Caco-2 (cell line): ENCODE results near the gene ARIH1. TPM values are rescaled to one million over a fixed set of nuclear protein-coding genes. Genes with fewer than 3 reads are reported as not detected.

Experiments used
- BruUV-seq: library from RNA; stranded (reverse); fragments of 400-500 nt; replicated peaks from 2 replicates; lab custom pipeline; 2021; lab: Mats Ljungman, UMichigan
- CTCF ChIA-PET: fragments of 300-600 bp; sonication (Branson Sonifier 250); formaldehyde crosslinking; loops from one replicate; lab custom pipeline; 2022; ENCODE audit warnings: antibody characterized with exemption; lab: Charles Lee
- POLR2A ChIA-PET: fragments of 300-600 bp; sonication (Branson Sonifier 250); formaldehyde crosslinking; loops from one replicate; lab custom pipeline; 2022; ENCODE audit warnings: antibody characterized with exemption; lab: Charles Lee
- DNase-seq, 2 experiments: peaks; one replicate each; pipeline versions ENCODE4 v3.0.0 to v3.0.0-alpha.2; 2020 to 2022
- H3K27me3 ChIP-seq: replicated peaks from 2 replicates; pipeline ENCODE4 v1.6.0; 2011; ENCODE audit warnings: low read length; ENCODE audit not compliant: control insufficient read depth, insufficient read depth
- H3K36me3 ChIP-seq: 2 replicates; pipeline ENCODE4 v1.5.1; 2011; ENCODE audit warnings: low read length; ENCODE audit not compliant: control insufficient read depth, insufficient read depth
- H3K4me1 ChIP-seq: fragments of 250-450 bp; sonication (Bioruptor Pico); 2 replicates; pipeline ENCODE4 v1.5.1; 2020; ENCODE audit warnings: mild to moderate bottlenecking
- H3K4me3 ChIP-seq: 2 replicates; pipeline ENCODE4 v1.5.1; 2011; ENCODE audit warnings: low read depth, mild to moderate bottlenecking, control low read depth, low read length
- H3K9me3 ChIP-seq: fragments of 250-450 bp; sonication (Bioruptor Pico); 2 replicates; pipeline ENCODE4 v1.5.1; 2020; ENCODE audit warnings: mild to moderate bottlenecking, moderate library complexity
- H3K27ac Mint-ChIP-seq: one replicate; pipeline ENCODE4 v1.8.0; 2022; ENCODE audit warnings: mixed read lengths; ENCODE audit not compliant: unreplicated experiment
- H3K27me3 Mint-ChIP-seq: one replicate; pipeline ENCODE4 v1.8.0; 2022; ENCODE audit warnings: mixed read lengths; ENCODE audit not compliant: insufficient read depth, unreplicated experiment
- H3K36me3 Mint-ChIP-seq: one replicate; pipeline ENCODE4 v1.8.0; 2022; ENCODE audit warnings: mild to moderate bottlenecking, mixed read lengths; ENCODE audit not compliant: insufficient read depth, unreplicated experiment
- H3K4me1 Mint-ChIP-seq: one replicate; pipeline ENCODE4 v1.8.0; 2022; ENCODE audit warnings: low read depth, mixed read lengths; ENCODE audit not compliant: unreplicated experiment
- H3K4me3 Mint-ChIP-seq: one replicate; pipeline ENCODE4 v1.8.0; 2022; ENCODE audit warnings: mild to moderate bottlenecking, moderate library complexity, mixed read lengths; ENCODE audit not compliant: unreplicated experiment
- H3K9me3 Mint-ChIP-seq: one replicate; pipeline ENCODE4 v1.8.0; 2022; ENCODE audit warnings: mixed read lengths; ENCODE audit not compliant: unreplicated experiment
- CTCF ChIP-seq, 2 experiments: fragments of 200-600 bp in 1 of 2; IDR thresholded peaks; 1 replicate in 1 of 2; 2 replicates in 1 of 2; pipeline versions ENCODE4 v1.5.1 to v1.8.0; 2011 to 2022; ENCODE audit warnings: antibody characterized with exemption in 1 of 2, control low read depth in 1 of 2, inconsistent platforms in 1 of 2, low read depth in 1 of 2, low read length in 1 of 2, mild to moderate bottlenecking in 1 of 2, moderate library complexity in 1 of 2; ENCODE audit not compliant: insufficient read depth in 1 of 2, severe bottlenecking in 1 of 2, unreplicated experiment in 1 of 2
- intact Hi-C: fragments of 100-400 bp; cut with micrococcal nuclease; formaldehyde crosslinking; loops from one replicate; pipeline ENCODE4 v1.10.0; 2022; ENCODE audit not compliant: unreplicated experiment
- total RNA-seq: library from RNA; stranded (reverse); gene quantifications from 2 replicates; pipeline ENCODE4 v1.2.3, GENCODE V29; 2022

ARIH1 gene
- total RNA-seq, 1 experiment from 2014 or later, result 126 TPM

- Histone ChIP-seq H3K4me3 (no peak overlapping the region), H3K4me1 (0 out of 2 replicates have a peak, but pooled peaks cover 3% of the 10 kb centered on the region), H3K9me3 (no peaks in the 10 kb centered on the region), H3K27me3 (no peaks in the 10 kb centered on the region), H3K36me3 (no peaks in the 10 kb centered on the region)
- H3K36me3 Mint-ChIP-seq, result peaks cover 32% of the 10 kb centered on the region
- H3K9me3 Mint-ChIP-seq, result no peaks in the 10 kb centered on the region
- H3K27ac Mint-ChIP-seq, result no peak overlapping the region
- DNase-seq, result no peak
- no peak overlapping the region for H3K4me3 Mint-ChIP-seq
- no TSS peak for BruUV-seq
- POLR2A ChIA-PET, result no interaction called here
- TF ChIP-seq CTCF (IDR thresholded peaks at IDR 0.05; ENCODE audit: insufficient read depth in 1 of 2, low read depth in 1 of 2, low read length in 1 of 2, severe bottlenecking in 1 of 2, unreplicated experiment in 1 of 2), result no peak
- CTCF ChIA-PET, result no interaction called here
- peaks cover 9% of the 10 kb centered on the region for H3K4me1 Mint-ChIP-seq
- intact Hi-C loops, result no loop called here
- H3K27me3 Mint-ChIP-seq, result no peaks in the 10 kb centered on the region
Observed at GRCh38 chr15:72486144-72486543, 12.0 kb downstream of the ARIH1 start.

- Mint-ChIP-seq H3K36me3 (peaks cover 27% of the 10 kb centered on the region), H3K9me3 (no peaks in the 10 kb centered on the region), H3K4me1 (peaks cover 9% of the 10 kb centered on the region), H3K27me3 (no peaks in the 10 kb centered on the region), H3K27ac (no peak overlapping the region), H3K4me3 (no peak overlapping the region)
- H3K4me3 ChIP-seq, result no peak overlapping the region
- POLR2A ChIA-PET, result interaction anchor here (1.0 kb wide), 1 partner anchor 14 kb away, joined by 3 read pairs; no protein-coding TSS in a partner anchor
- no TSS peak for BruUV-seq
- no peak for DNase-seq
- H3K36me3 ChIP-seq, result no peaks in the 10 kb centered on the region
- no peaks in the 10 kb centered on the region for H3K9me3 ChIP-seq
- H3K27me3 ChIP-seq, result no peaks in the 10 kb centered on the region
- intact Hi-C loops, result no loop called here
- 0 out of 2 replicates have a peak, but pooled peaks cover 3% of the 10 kb centered on the region for H3K4me1 ChIP-seq
- CTCF ChIA-PET, result no interaction called here
- no peak for TF ChIP-seq CTCF (IDR thresholded peaks at IDR 0.05; ENCODE audit: insufficient read depth in 1 of 2, low read depth in 1 of 2, low read length in 1 of 2, severe bottlenecking in 1 of 2, unreplicated experiment in 1 of 2)
Observed at GRCh38 chr15:72487070-72487797, 13.1 kb downstream of the ARIH1 start.

- Histone ChIP-seq H3K36me3 (no peaks in the 10 kb centered on the region), H3K4me1 (0 out of 2 replicates have a peak, but pooled peaks cover 3% of the 10 kb centered on the region), H3K9me3 (no peaks in the 10 kb centered on the region), H3K4me3 (no peak overlapping the region), H3K27me3 (no peaks in the 10 kb centered on the region)
- no peak for TF ChIP-seq CTCF (IDR thresholded peaks at IDR 0.05; ENCODE audit: insufficient read depth in 1 of 2, low read depth in 1 of 2, low read length in 1 of 2, severe bottlenecking in 1 of 2, unreplicated experiment in 1 of 2)
- ChIA-PET CTCF (interaction anchor here (0.6 kb wide), 1 partner anchor 249 kb away, joined by 5 read pairs; no protein-coding TSS in a partner anchor), POLR2A (no interaction called here)
- Mint-ChIP-seq H3K4me3 (no peak overlapping the region), H3K27me3 (no peaks in the 10 kb centered on the region), H3K4me1 (peaks cover 9% of the 10 kb centered on the region), H3K27ac (no peak overlapping the region), H3K36me3 (peaks cover 15% of the 10 kb centered on the region), H3K9me3 (no peaks in the 10 kb centered on the region)
- DNase-seq, result no peak
- intact Hi-C loops, result no loop called here
- no TSS peak for BruUV-seq
Observed at GRCh38 chr15:72488558-72488957, 14.4 kb downstream of the ARIH1 start.
